H9 (cell line): Measurements from ENCODE around the gene CRK. TPM values are rescaled to one million over a fixed set of nuclear protein-coding genes. Genes with fewer than 3 reads are reported as not detected.
A peak's percentile ranks its signal among the peaks of the same experiment; 100 is the strongest.

Experiments used
- DNase-seq: peaks from one replicate; pipeline ENCODE4 v3.0.0-alpha.2; 2017
- H2AFZ ChIP-seq: one replicate; pipeline ENCODE4 v1.6.1; 2013; ENCODE audit warnings: mild to moderate bottlenecking, low read length, control low read depth, moderate library complexity
- H2AK5ac ChIP-seq: 2 replicates; pipeline ENCODE4 v1.6.1; 2013; ENCODE audit warnings: low read length, control low read depth, mixed read lengths; ENCODE audit not compliant: insufficient read length
- H2BK120ac ChIP-seq: one replicate; pipeline ENCODE4 v1.6.1; 2013; ENCODE audit warnings: low read depth, mild to moderate bottlenecking, low read length, control low read depth, inconsistent platforms; ENCODE audit not compliant: poor library complexity, severe bottlenecking
- H2BK12ac ChIP-seq: 2 replicates; pipeline ENCODE4 v1.6.1; 2013; ENCODE audit warnings: low read length, control low read depth, mixed read lengths, low read depth; ENCODE audit not compliant: insufficient read length
- H2BK15ac ChIP-seq: 2 replicates; pipeline ENCODE4 v1.6.1; 2013; ENCODE audit warnings: low read depth, low read length, control low read depth
- H2BK20ac ChIP-seq: one replicate; pipeline ENCODE4 v1.6.1; 2013; ENCODE audit warnings: low read depth, mild to moderate bottlenecking, low read length, control low read depth, inconsistent platforms; ENCODE audit not compliant: poor library complexity, severe bottlenecking
- H2BK5ac ChIP-seq: 2 replicates; pipeline ENCODE4 v1.6.1; 2013; ENCODE audit warnings: low read length, control low read depth, mixed read lengths; ENCODE audit not compliant: insufficient read length
- H3K14ac ChIP-seq: 2 replicates; pipeline ENCODE4 v1.6.1; 2013; ENCODE audit warnings: low read length, control low read depth; ENCODE audit not compliant: insufficient read depth
- H3K18ac ChIP-seq: 2 replicates; pipeline ENCODE4 v1.6.1; 2013; ENCODE audit warnings: low read depth, mild to moderate bottlenecking, mixed read lengths, low read length, control low read depth; ENCODE audit not compliant: insufficient read length
- H3K23ac ChIP-seq: 2 replicates; pipeline ENCODE4 v1.6.1; 2013; ENCODE audit warnings: low read length, control low read depth, mixed read lengths, low read depth; ENCODE audit not compliant: insufficient read length
- H3K23me2 ChIP-seq: 2 replicates; pipeline ENCODE4 v1.6.1; 2013; ENCODE audit warnings: low read depth, mild to moderate bottlenecking, mixed read lengths, low read length, control low read depth; ENCODE audit not compliant: insufficient read length, poor library complexity, severe bottlenecking
- H3K27ac ChIP-seq: 2 replicates; pipeline ENCODE4 v1.5.1; 2013; ENCODE audit warnings: low read length, control low read depth, mixed read lengths, low read depth; ENCODE audit not compliant: insufficient read length
- H3K27me3 ChIP-seq: 2 replicates; pipeline ENCODE4 v1.6.1; 2013; ENCODE audit warnings: low read length, control low read depth, inconsistent platforms; ENCODE audit not compliant: insufficient read depth
- H3K4ac ChIP-seq: 2 replicates; pipeline ENCODE4 v1.6.1; 2013; ENCODE audit warnings: low read depth, mild to moderate bottlenecking, control low read depth, inconsistent platforms, low read length, moderate library complexity
- H3K4me1 ChIP-seq: 2 replicates; pipeline ENCODE4 v1.6.1; 2013; ENCODE audit warnings: low read length, control low read depth, inconsistent platforms; ENCODE audit not compliant: insufficient read depth
- H3K4me2 ChIP-seq: 2 replicates; pipeline ENCODE4 v1.6.1; 2013; ENCODE audit warnings: low read length, control low read depth, mixed read lengths; ENCODE audit not compliant: insufficient read length, insufficient read depth
- H3K56ac ChIP-seq: 2 replicates; pipeline ENCODE4 v1.6.1; 2013; ENCODE audit warnings: low read depth, mild to moderate bottlenecking, mixed read lengths, low read length, control low read depth; ENCODE audit not compliant: insufficient read length
- H3K79me1 ChIP-seq: 2 replicates; pipeline ENCODE4 v1.6.1; 2013; ENCODE audit warnings: low read depth, mild to moderate bottlenecking, moderate library complexity, low read length, control low read depth, inconsistent platforms; ENCODE audit not compliant: insufficient read depth, poor library complexity, severe bottlenecking
- H3K79me2 ChIP-seq: 2 replicates; pipeline ENCODE4 v1.6.1; 2013; ENCODE audit warnings: low read length, control low read depth, inconsistent platforms; ENCODE audit not compliant: insufficient read depth
- H3K9ac ChIP-seq: 2 replicates; pipeline ENCODE4 v1.6.1; 2013; ENCODE audit warnings: low read length, control low read depth, mixed read lengths; ENCODE audit not compliant: insufficient read length; ENCODE audit errors: extremely low read depth
- H3K9me3 ChIP-seq: one replicate; pipeline ENCODE4 v1.6.1; 2013; ENCODE audit warnings: low read depth, low read length, inconsistent platforms; ENCODE audit not compliant: control insufficient read depth
- H3T11ph ChIP-seq: one replicate; pipeline ENCODE4 v1.6.1; 2013; ENCODE audit warnings: mild to moderate bottlenecking, low read length, control low read depth, inconsistent platforms
- H4K20me1 ChIP-seq: one replicate; pipeline ENCODE4 v1.6.1; 2013; ENCODE audit not compliant: control insufficient read depth, insufficient read length, insufficient read depth
- H4K5ac ChIP-seq: 2 replicates; pipeline ENCODE4 v1.6.1; 2013; ENCODE audit warnings: low read depth, mild to moderate bottlenecking, mixed read lengths, low read length, control low read depth; ENCODE audit not compliant: insufficient read length
- H4K8ac ChIP-seq: replicated peaks from 2 replicates; pipeline ENCODE4 v1.6.1; 2013; ENCODE audit warnings: low read length, control low read depth, mixed read lengths, low read depth; ENCODE audit not compliant: insufficient read length
- H4K91ac ChIP-seq: 2 replicates; pipeline ENCODE4 v1.6.1; 2013; ENCODE audit warnings: low read depth, mild to moderate bottlenecking, moderate library complexity, mixed read lengths, low read length, control low read depth; ENCODE audit not compliant: insufficient read length
- H3K27ac Mint-ChIP-seq, 3 experiments: 2 replicates in 2 of 3; 3 replicates in 1 of 3; pipeline ENCODE4 v1.8.0; 2020 to 2021; ENCODE audit warnings: mixed read lengths in 3 of 3, mild to moderate bottlenecking in 1 of 3, moderate library complexity in 1 of 3
- H3K27me3 Mint-ChIP-seq: 2 replicates; pipeline ENCODE4 v1.8.0; 2021; ENCODE audit warnings: low read depth, mild to moderate bottlenecking, moderate library complexity, mixed read lengths
- H3K36me3 Mint-ChIP-seq, 3 experiments: 2 replicates in 2 of 3; 3 replicates in 1 of 3; pipeline ENCODE4 v1.8.0; 2020 to 2021; ENCODE audit warnings: low read depth in 3 of 3, mixed read lengths in 3 of 3; ENCODE audit not compliant: insufficient read depth in 1 of 3
- H3K4me1 Mint-ChIP-seq, 2 experiments: 2 replicates each; pipeline ENCODE4 v1.8.0; 2020; ENCODE audit warnings: mixed read lengths in 2 of 2
- H3K4me3 Mint-ChIP-seq, 2 experiments: 2 replicates in 1 of 2; 3 replicates in 1 of 2; pipeline ENCODE4 v1.8.0; 2020 to 2021; ENCODE audit warnings: mild to moderate bottlenecking in 2 of 2, mixed read lengths in 2 of 2, moderate library complexity in 1 of 2
- H3K9me3 Mint-ChIP-seq, 2 experiments: 2 replicates in 1 of 2; 3 replicates in 1 of 2; pipeline ENCODE4 v1.8.0; 2020; ENCODE audit warnings: mild to moderate bottlenecking in 2 of 2, mixed read lengths in 2 of 2, moderate library complexity in 1 of 2
- WGBS: extraction: QIAGEN DNeasy Blood & Tissue Kit; methylation state at CpG from one replicate; pipeline ENCODE4 v1.1.7; 2013; ENCODE audit warnings: missing lambda C conversion rate, low lambda C conversion rate, mixed read lengths; ENCODE audit not compliant: insufficient read length; ENCODE audit errors: extremely low coverage; 5-methylcytosine and 5-hydroxymethylcytosine counted together
- total RNA-seq: library from RNA; stranded (reverse); gene quantifications from 2 replicates; pipeline ENCODE4 v1.2.1, GENCODE V29; 2021
- TF ChIP-seq, protein P1 (sequence below): fragments of 200-600 bp; sonication (generic); conservative IDR thresholded peaks from 3 replicates; pipeline ENCODE4 v1.8.0; 2021; ENCODE audit warnings: antibody characterized with exemption, mild to moderate bottlenecking

The CRK gene
- total RNA-seq, 1 experiment from 2014 or later, result 58.9 TPM

DNA sequence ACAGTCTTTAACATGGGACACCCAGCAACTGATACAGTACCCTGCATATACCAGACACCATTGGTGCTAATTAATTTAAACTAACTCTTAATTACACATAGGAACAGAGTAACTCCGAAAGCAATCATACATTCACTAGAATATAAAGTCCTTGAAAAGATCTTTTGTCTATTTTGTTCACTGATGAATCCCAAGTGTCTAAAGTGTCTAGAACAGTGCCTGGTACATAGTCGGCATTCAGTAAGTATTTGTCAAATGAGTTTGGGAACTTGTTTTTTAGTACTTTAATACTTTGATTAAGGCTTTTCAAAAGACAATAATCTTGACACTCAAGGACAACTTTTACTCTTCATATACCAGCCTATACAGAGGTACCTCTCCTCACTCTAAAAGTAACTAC lies 69.8 kb downstream of the CRK start:
- Mint-ChIP-seq H3K27ac (peak overlapping the region in 2 of 3 experiments; percentile 61 to 65; a peak in 1 of 7 replicates), H3K9me3 (no peaks in the 10 kb centered on the region), H3K27me3 (no peaks in the 10 kb centered on the region), H3K4me1 (peaks cover 38 to 44% of the 10 kb centered on the region in 2 experiments), H3K36me3 (peaks cover 2 to 20% (median 10%) of the 10 kb centered on the region in 3 experiments; a peak in 5 of 7 replicates), H3K4me3 (no peak overlapping the region)
- H3K79me2 ChIP-seq, result peaks cover 91% of the 10 kb centered on the region
- no peak overlapping the region for H2AFZ ChIP-seq
- no peak overlapping the region for H3K18ac ChIP-seq
- H3K9ac ChIP-seq, result no peak overlapping the region
- no peak overlapping the region for H4K91ac ChIP-seq
- H3K4me2 ChIP-seq, result no peak overlapping the region
- no peak overlapping the region for H3T11ph ChIP-seq
- H4K8ac ChIP-seq, result no peak overlapping the region
- no peak overlapping the region for H2AK5ac ChIP-seq
- no peak for DNase-seq
- H3K23me2 ChIP-seq, result no peaks in the 10 kb centered on the region
- no peak overlapping the region for H2BK12ac ChIP-seq
- TF ChIP-seq, protein P1, sequence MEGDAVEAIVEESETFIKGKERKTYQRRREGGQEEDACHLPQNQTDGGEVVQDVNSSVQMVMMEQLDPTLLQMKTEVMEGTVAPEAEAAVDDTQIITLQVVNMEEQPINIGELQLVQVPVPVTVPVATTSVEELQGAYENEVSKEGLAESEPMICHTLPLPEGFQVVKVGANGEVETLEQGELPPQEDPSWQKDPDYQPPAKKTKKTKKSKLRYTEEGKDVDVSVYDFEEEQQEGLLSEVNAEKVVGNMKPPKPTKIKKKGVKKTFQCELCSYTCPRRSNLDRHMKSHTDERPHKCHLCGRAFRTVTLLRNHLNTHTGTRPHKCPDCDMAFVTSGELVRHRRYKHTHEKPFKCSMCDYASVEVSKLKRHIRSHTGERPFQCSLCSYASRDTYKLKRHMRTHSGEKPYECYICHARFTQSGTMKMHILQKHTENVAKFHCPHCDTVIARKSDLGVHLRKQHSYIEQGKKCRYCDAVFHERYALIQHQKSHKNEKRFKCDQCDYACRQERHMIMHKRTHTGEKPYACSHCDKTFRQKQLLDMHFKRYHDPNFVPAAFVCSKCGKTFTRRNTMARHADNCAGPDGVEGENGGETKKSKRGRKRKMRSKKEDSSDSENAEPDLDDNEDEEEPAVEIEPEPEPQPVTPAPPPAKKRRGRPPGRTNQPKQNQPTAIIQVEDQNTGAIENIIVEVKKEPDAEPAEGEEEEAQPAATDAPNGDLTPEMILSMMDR, result no peak
- no CpG with 5 or more reads among the region's 2 CpGs for WGBS
- H3K79me1 ChIP-seq, result peaks cover 7% of the 10 kb centered on the region
- H2BK15ac ChIP-seq, result no peak overlapping the region
- H4K5ac ChIP-seq, result no peak overlapping the region
- H3K27ac ChIP-seq, result no peak overlapping the region
- H2BK5ac ChIP-seq, result no peak overlapping the region
- H3K14ac ChIP-seq, result no peak overlapping the region
- no peak overlapping the region for H3K23ac ChIP-seq
- H3K56ac ChIP-seq, result no peak overlapping the region
- no peaks in the 10 kb centered on the region for H3K27me3 ChIP-seq
- H2BK120ac ChIP-seq, result no peak overlapping the region
- H2BK20ac ChIP-seq, result no peak overlapping the region
- no peaks in the 10 kb centered on the region for H4K20me1 ChIP-seq
- H3K4ac ChIP-seq, result no peak overlapping the region
- H3K4me1 ChIP-seq, result no peaks in the 10 kb centered on the region; the same call in 1 of the 2 replicates
- no peaks in the 10 kb centered on the region for H3K9me3 ChIP-seq
